ENCODE data around the gene ADRA2A.
A peak's percentile ranks its signal among the peaks of the same experiment; 100 is the strongest.

ADRA2A gene

GRCh38 chr10:111076682-111077478 lies at the start of gene ADRA2A:
TSS of gene ADRA2A (plus strand) at chr10:111077029. CDS start at chr10:111077997, 968 bp downstream.
- DNase-seq (ENCODE audit: low read depth, low spot score): peak; percentile 70

DNA sequence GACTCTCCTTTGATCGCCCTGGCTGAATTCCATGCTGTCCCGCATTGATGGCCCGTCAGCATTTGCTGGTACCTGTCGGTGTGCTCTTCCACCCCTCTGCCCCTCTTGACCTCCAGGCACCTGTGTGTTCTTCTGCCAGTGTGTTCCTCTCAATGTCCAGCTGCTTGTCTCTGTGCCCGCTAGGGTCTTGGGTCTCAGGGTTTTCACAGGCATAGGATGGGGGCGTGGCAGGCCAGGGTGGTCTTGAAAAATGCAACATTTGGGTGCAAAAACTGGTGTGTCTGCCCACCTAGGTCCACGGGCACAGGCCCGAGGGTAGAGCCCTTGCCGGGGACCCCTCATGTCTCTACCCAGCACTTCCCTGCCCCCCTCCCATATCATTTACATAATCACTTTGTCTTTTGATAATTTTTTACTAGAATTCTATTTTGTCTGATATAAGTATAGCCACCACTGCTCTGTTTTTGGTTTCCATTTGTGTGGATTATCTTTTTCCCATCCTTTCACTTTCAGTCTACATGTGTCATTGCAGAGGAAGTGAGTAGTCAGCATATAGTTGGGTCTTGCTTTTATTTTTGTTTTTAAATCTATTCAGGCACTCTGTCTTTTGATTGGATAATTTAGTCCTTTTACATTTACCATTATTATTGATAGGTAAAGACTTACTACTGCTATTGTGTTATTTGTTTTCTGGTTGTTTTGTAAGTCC lies 46.6 kb upstream of the ADRA2A start:
- DNase-seq (ENCODE audit: low read depth, low spot score): no peak

DNA sequence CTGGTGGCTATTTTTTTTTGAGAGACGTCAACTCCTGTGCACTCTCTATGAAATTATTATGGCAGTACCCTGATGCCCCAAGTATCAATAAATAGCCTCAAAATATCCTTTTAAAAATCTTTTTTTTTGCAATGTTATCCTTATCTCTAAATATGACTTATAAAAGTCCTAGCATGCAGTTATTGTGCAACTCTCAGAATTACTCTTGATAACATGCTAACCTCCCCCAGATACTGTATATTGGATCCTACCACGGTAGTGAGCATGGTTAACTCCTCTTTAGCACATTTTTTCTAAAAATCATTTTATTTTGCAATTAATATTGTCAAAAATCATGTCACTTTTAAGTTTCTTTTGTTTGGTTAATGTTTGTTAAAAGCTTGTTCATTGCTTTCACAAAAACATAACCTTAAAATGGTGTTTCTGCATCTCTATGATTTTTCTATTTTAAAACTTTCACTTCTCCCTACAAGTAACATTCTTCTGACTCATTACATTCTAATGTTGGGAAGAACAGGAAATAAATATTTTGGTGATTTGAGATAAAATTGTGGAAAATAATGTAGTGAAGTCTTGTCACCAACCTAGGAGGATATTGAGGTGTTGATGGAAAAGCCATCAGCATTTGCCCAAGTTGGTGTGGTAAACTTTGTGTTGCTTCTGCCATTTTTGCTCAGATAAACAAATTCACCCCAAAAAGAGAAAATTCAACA lies 42.1 kb upstream of the ADRA2A start:
- peak; percentile 4 for DNase-seq (ENCODE audit: low read depth, low spot score)

DNA sequence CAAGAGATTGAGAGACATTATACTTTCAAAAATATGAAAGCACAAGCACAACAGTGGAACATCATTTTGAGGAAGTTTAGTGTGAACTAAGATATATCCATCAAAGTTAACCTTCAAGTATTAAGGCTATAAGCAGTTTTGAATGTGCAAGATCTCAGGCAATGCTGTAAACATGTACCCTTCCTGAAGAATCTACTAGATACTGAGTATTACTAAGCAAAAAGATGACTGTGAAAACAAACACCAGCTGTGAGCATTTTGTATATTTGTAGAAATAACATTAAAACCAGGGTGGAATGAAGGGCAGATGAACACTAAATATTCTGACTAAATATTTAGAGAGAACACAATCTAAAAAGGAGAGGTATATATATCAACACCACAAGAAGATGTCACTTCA lies 41.3 kb upstream of the ADRA2A start:
- DNase-seq (ENCODE audit: low read depth, low spot score): no peak

GRCh38 chr10:111037858-111038257 lies 39.0 kb upstream of the ADRA2A start:
- DNase-seq (ENCODE audit: low read depth, low spot score): no peak

- no peak for DNase-seq (ENCODE audit: low read depth, low spot score)
Measured at GRCh38 chr10:111039522-111039921, 37.3 kb upstream of the ADRA2A start.

GRCh38 chr10:111057006-111057405 lies 19.8 kb upstream of the ADRA2A start:
- DNase-seq (ENCODE audit: low read depth, low spot score): no peak

DNA sequence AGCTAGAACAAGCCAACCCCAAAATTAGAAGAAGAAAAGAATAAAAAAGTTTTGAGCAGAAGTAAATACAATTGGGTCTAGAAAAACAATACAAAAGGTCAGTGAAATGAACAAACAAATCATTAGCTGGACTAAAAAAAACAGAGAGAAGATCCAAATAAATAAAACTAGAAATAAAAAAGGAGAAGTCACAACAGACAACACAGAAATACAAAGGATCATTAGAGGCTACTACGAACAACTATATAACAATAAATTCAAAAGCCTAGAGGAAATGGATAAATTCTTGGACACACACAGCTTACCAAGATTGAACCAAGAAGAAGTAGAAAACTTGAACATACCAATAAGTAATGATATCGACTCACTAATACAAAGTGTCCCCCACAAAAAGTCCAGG lies 13.4 kb upstream of the ADRA2A start:
- DNase-seq (ENCODE audit: low read depth, low spot score): no peak

DNA sequence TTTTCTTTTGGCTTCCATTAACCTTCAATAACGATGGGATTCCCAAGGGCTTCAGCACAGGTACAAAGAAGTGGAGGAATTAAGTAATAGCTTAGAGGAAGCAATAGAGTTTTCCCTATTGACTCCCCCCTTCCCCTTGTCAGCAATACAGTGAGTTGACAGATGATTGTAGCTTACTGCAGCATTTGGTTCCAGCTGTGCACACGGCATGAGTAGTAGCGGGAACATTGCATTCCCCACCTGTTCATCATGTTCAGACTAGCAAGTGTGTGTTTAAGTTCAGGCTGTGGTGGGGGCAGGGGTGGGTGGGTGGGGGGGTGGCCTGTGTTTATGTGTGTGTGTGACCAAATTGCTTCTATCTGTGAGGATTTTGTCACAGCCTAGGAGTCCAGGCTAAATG lies 4.6 kb upstream of the ADRA2A start:
- DNase-seq (ENCODE audit: low read depth, low spot score): no peak

DNA sequence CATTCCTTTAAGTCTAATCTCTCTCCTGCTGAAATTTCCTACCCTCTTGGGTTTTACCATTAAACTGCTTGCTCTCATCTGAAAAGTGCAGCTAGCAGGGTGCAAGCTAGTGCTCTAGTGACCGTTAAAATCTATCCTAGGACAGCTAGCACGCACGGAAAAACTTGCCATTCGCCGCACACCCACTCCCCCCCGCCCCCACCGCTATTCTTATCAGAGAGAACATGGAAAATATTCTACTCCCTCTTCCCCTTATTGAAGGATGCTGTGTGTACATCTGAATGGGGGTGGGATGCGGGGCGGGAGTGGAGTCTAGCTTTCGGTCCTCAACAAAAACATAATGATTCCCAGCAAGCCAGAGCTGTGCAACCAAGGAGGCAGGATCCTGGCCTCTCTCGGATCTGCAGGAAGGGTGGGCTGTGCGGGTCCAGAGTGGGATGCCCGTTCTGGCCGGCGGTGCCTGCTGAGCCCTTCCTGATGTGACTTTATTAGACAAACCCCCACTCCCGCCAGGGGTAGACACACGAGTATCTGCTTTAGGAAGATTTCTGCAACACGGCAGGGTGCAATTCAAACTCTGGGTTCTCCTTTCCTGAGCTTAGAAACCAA lies 1.1 kb upstream of the ADRA2A start:
- DNase-seq (ENCODE audit: low read depth, low spot score): no peak

DNA sequence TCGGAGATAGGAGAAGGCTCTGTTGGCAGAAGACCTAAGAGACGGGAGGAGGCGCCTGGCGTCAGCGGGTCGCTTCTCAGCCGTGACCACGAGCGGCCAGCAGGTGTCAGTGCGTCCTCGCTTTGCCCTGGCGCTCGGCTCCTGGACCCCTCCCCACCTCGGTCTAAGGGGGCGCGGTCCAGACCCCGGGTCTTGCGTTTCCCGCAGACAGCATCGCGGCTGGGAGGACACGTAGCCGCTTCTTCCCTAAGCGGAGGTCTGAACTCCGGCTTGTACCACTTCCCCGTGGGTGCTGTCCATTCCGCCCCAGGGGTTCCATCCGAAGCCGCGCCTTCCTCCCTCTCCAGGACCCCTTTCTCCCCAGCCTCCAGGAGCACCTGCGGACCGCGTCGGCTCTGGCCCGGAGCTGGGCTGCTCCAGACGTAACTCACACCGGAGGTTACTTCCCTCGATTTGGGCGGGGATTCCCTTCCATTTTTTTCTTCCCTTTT lies 593 bp upstream of the ADRA2A start:
- peak; percentile 75 for DNase-seq (ENCODE audit: low read depth, low spot score)

GRCh38 chr10:111077479-111077784 lies 603 bp downstream of the ADRA2A start:
- DNase-seq (ENCODE audit: low read depth, low spot score): no peak

DNA sequence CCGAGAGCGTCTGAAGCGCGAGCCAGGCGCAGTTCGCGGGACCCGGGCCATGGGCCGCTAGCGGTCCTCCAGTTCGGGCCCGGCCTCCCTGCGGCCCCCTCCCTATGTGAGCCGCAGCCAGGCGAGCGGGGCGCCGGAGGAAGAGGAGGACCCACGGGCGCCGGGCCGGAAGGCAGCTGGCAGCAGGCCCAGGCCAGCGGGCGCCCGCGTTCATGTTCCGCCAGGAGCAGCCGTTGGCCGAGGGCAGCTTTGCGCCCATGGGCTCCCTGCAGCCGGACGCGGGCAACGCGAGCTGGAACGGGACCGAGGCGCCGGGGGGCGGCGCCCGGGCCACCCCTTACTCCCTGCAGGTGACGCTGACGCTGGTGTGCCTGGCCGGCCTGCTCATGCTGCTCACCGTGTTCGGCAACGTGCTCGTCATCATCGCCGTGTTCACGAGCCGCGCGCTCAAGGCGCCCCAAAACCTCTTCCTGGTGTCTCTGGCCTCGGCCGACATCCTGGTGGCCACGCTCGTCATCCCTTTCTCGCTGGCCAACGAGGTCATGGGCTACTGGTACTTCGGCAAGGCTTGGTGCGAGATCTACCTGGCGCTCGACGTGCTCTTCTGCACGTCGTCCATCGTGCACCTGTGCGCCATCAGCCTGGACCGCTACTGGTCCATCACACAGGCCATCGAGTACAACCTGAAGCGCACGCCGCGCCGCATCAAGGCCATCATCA lies 1.1 kb downstream of the ADRA2A start:
- DNase-seq (ENCODE audit: low read depth, low spot score): peak; percentile 27

DNA sequence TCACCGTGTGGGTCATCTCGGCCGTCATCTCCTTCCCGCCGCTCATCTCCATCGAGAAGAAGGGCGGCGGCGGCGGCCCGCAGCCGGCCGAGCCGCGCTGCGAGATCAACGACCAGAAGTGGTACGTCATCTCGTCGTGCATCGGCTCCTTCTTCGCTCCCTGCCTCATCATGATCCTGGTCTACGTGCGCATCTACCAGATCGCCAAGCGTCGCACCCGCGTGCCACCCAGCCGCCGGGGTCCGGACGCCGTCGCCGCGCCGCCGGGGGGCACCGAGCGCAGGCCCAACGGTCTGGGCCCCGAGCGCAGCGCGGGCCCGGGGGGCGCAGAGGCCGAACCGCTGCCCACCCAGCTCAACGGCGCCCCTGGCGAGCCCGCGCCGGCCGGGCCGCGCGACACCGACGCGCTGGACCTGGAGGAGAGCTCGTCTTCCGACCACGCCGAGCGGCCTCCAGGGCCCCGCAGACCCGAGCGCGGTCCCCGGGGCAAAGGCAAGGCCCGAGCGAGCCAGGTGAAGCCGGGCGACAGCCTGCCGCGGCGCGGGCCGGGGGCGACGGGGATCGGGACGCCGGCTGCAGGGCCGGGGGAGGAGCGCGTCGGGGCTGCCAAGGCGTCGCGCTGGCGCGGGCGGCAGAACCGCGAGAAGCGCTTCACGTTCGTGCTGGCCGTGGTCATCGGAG lies 1.8 kb downstream of the ADRA2A start:
- DNase-seq (ENCODE audit: low read depth, low spot score): no peak

GRCh38 chr10:111079241-111079760 lies 2.5 kb downstream of the ADRA2A start:
- DNase-seq (ENCODE audit: low read depth, low spot score): no peak

DNA sequence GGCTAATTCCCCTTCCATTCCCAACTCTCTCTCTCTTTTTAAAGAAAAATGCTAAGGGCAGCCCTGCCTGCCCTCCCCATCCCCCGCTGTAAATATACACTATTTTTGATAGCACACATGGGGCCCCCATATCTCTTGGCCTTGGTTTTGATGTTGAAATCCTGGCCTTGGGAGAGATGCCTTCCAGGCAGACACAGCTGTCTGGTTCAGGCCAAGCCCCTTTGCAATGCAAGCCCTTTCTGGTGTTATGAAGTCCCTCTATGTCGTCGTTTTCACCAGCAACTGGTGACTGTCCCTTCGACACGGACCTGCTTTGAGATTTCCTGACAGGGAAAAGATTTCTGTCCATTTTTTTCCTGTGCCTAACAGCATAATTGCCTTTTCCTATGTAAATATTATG lies 3.0 kb downstream of the ADRA2A start:
- DNase-seq (ENCODE audit: low read depth, low spot score): no peak

GRCh38 chr10:111080224-111080623 lies 3.4 kb downstream of the ADRA2A start:
- no peak for DNase-seq (ENCODE audit: low read depth, low spot score)

GRCh38 chr10:111081595-111081994 lies 4.8 kb downstream of the ADRA2A start:
- no peak for DNase-seq (ENCODE audit: low read depth, low spot score)

GRCh38 chr10:111082102-111082975 lies 5.5 kb downstream of the ADRA2A start:
- DNase-seq (ENCODE audit: low read depth, low spot score): no peak

Data from astrocyte of the hippocampus (primary cell).